GM03348 (cell line): Measurements from ENCODE around the gene SCUBE1.

Experiments used
- DNase-seq: peaks from one replicate; pipeline ENCODE4 v3.0.0; 2012; ENCODE audit warnings: low spot score

SCUBE1 gene

DNA sequence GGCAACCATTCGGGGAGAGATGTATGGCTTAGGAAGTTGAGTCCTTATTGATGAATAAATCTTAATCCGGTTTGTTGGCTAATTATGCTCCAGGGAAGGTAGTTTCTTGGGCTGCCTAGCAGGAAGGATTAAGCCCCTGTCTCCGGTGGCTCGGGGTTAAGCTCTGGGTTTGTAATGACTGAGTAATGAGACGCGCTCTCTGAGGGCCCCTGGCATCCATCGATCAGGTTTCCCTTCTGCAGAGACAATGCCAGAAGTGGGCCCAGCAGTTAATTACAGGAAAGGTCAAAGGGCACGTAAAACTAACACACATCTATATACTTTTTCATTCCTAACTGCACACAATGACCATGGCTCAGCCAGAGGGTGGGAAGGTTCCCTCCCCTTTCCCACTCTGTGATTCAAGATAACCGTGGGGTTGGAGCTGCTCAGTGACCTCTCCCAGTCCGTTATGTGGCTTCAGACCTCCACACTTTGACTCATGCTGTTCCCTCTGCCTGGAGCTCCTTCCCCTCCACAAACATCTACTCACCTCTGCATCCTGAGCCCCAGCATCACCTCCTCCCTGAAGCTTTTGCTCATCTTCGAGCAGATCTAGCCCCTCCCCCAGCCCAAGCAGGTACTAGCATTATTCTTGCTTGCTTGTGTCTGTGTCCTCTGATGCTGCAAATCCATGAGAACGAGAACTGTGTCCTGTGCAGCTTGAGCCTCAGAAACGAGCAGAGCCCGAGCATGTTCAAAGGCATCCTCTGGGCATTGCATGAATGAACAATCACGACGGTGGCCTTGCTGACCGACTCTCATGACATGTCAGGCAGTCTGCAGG lies 16.6 kb downstream of the SCUBE1 start:
- no peak for DNase-seq

DNA sequence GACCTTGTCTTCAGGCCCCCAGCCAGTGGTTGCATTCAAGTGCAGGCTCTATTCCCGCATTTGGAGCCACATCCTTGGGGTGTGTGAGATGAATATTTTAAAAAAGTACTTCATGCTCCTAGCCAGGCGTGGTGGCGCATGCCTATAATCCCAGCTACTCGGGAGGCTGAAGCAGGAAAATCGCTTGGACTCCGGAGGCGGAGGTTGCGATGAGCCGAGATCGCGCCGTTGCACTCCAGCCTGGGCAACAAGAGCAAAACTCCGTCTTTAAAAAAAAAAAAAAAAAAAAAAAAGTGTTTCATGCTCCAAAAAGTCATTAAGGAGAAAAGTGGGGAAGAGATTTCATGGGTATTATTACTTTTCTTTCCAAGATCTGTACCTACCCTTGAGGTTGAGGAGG lies 18.0 kb downstream of the SCUBE1 start:
- no peak for DNase-seq

DNA sequence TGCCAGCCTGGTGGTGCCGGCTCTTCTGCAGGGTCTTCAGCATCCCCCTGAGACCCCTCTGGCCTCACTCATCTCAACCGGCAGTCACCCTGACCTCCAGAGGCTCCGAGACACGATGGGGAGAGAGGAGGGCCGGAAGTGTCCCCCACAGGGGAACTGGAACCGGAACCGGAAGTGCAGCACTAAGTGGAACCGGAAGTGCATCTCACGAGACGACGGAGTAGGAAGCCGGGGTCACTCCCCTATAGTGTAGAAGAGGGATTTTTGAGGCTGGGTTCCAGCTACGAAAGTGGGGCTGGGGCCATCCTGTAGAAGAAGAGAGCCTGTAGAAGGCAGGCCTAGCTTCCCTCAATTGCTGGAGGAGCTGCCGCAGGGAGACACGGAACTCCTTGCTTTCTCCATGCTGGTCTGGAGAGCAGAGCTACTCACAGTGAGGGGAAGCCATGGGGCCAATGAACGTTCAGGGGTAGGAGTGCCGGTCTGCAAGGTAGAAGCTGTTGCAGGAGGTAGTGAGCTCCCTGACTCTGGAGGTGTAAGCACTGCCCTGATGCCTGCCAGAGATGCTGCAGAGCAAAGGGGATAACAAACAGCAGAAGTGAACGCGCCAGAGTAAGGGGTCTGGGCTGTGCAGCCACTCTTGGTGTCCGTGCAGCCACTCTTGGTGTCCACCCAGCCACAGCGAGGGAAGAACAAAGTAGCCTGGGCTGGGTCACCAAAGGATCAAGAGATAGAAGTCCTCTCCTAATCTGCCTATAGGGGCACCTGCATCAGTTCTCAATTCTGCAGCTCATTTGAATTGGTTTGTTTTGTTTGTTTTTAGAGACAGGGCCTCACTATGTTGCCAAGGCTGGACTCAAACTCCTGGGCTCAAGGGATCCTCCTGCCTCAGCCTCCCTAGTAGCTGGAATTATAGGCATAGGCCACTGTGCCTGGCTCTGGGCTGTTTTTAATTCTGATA lies 21.9 kb downstream of the SCUBE1 start:
- no peak for DNase-seq

DNA sequence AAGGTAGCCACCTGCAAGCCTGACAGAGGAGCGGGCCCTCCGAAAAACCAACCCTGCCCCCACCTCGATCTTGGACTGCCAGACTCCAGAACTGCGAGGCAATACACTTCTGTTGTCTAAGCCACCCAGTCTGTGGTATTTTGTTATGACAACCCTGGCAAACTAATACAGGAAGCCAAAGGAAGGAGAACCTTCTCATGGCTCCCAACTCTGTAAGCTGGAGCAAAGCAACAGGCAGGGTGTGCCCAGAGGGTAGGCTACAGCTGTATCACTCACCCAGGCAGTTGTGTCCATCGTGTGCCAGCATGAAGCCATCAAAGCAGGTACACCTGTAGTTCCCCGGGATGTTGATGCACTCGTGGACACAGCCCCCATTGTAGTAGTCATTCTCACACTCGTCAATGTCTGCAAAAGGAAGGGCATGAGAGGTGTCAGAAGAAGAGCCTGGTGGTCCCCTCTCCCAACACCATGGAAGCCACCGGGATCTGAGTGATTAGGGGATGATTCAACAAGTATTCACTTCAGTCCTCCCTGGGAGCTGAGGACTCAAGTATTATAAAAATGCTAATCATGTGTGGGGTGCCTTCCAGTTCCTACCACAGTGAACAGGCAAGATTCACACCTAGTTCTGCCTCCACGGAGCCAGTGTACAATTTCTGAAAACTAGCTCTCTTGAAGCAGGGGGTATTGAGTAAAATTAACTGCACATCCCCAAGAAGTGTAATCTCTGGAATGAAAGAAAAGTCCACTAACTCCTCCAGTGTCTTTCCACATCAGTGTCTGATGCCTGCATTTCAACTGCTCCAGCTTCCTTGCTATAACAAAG lies 23.3 kb downstream of the SCUBE1 start:
- no peak for DNase-seq

DNA sequence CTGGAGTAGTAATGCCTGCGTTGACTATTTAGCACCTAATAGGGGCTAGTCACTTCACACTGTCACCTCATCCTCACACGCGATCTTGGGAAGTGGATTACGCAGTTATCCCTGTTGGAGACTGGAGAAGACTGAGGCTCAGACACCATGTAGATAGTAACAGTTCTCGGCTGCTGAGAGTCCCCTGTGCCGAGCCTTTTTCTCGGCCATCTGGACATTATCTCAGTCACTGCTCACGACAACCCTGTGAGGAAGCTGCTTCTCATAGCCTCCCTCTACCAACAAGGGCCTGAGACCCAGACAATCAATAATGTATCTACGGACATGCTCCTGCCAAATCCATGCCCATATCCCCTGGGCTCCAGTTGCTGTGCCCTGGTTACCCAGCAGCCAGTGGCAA lies 25.9 kb downstream of the SCUBE1 start:
- DNase-seq, result no peak

DNA sequence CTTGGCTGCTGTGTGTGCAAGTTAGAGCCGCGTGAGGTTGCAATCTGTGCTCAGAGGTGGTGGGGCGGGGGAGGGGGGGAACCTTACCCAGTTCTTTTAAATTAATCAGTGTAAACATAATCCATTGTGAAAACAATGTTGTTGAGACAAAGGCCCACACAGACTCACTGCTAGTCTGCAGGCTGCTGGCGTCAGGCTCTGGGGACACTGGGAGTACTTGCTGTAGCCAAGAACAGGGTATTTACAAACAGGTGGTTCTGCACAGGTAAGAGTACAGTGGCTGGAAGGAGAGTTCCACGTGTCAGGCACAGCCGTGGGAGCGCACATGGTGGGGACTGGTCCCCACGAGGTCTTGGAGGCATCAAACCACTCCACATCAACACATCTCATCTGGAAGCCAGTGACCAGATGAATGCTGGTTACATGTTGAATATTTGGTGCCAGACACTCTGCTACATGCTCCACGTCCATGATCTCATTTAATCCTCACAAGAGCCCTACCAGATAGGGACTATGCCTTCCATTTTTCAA lies 27.4 kb downstream of the SCUBE1 start:
- no peak for DNase-seq

DNA sequence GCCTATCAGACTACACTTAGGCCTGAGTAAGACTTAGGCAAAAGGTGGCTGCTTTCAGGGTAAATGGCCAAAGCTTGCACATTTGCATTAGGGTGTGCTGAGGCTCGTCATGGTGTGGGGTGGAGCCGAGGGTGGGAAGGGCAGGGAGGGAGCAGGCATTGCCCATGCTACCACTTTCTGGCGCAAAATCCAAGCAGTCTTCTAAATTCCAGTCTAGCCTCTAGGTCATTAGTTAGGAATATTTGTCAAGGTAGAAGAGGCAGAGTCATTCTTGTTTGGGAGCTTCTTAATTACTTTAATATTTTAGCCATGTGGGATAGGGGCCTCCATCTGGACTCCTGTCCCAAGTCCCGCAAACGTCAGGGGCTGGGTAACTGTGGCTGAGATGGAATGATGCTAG lies 28.6 kb downstream of the SCUBE1 start:
- no peak for DNase-seq

DNA sequence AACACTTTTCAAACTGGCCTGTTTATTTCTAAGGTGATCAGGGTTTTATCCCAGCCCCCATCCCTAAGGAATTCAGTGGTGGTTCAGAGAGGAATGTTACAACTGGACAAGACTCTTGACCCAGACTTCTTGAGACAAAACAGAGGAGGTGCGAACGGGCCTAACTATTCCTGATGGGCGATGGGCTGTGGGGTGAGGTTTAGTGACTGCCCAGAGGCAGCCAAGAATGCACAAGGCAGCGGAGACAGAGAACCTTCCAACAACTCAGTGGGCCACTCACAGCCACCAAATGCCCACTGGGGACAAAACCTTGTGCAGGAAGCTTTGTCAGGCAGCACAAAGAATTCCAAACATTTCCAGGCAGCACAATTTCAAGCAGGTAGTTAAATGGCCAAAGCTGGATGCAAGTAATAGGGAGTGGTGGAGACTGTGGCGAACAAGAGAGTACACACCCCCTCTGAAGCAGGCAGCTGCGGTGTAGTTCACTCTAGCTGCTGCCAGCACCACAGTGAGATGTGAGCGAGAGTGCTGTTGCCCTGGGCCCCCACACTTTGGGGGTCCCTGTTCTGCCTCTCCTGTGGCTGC lies 29.2 kb downstream of the SCUBE1 start:
- DNase-seq, result no peak

DNA sequence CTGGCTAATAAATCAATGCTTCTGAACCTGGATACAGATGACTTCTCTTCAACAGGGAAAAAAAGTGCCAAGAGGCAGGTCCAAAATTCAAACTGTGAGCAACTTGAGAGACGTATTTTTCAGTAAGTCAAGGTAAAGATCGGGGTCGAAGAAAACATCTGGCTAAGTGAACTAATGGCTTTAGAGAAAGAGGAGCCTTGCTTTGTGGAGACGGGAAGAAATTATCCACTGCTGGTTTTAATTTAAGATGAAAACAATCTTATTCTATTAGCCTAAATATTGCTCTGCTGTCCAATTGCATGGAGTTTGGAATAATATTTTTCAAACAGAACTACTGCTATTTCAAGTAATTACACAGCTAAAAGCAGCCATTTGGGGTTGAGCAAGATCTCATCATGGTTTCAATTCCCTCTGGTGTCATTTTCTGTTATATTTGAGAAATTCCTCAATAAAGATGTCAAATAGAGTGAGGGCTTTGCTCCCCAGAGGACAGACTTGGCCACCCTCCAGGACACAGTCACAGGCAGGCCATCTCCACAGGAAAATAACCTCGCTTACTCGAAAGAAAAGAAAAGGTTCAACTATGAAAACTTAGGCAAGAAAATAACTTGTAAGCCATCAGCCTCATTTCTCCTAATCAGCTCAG lies 29.8 kb downstream of the SCUBE1 start:
- DNase-seq, result peak; percentile 35

DNA sequence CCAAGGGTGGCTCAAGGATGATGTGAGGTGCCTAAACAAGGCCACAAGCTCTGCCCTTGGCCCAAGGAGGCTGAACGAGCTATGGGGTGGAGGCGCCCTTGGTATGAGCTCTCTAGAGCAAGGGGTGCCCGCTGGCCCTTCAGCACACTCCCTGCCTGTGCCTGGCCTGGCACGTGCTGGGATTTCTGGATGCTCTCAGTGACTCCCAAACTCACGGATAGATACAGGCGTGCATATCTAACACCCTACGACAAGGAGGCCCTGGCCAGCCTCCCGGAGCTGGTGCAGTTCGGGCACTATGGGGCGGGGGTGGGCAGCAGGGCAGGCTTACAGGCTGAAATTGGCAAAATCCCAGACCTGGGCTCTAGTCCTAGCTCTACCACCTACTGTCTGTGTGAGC lies 30.6 kb downstream of the SCUBE1 start:
- DNase-seq, result no peak

DNA sequence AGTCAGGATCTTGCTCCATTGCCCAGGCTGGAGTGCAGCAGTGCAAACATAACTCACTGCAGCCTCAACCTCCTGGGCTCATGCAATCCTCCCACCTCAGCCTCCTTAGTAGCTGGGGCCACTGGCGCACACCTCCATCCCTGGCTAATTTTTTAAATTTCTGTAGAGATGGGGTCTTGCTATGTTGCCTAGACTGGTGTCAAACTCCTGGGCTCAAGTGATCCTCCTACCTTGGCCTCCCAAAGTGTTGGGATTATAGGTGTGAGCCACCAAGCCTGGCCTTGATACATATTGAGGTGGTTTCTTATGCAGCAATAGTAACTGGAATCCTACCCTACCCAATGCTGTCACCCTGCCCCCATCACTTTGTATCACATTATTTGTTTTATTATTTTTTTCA lies 32.4 kb downstream of the SCUBE1 start:
- no peak for DNase-seq

DNA sequence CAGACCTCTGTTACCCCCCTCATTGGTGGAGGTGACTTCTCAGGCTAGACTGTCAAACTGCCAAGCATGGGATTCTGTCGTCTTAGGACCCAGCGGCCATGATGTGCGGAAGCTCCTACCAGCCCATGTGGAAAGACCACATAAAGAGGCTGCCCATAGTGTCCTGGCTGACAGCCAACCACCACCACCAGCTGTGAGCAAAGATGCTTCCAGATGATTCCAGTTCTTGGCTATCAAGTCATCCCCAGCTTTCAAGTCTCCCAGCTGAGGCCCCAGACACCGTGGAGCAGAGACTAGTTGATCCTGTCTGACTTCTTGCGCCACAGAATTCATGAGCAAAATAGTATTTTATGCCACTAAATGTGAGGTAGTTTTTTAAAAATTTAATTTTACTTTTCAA lies 32.9 kb downstream of the SCUBE1 start:
- no peak for DNase-seq

DNA sequence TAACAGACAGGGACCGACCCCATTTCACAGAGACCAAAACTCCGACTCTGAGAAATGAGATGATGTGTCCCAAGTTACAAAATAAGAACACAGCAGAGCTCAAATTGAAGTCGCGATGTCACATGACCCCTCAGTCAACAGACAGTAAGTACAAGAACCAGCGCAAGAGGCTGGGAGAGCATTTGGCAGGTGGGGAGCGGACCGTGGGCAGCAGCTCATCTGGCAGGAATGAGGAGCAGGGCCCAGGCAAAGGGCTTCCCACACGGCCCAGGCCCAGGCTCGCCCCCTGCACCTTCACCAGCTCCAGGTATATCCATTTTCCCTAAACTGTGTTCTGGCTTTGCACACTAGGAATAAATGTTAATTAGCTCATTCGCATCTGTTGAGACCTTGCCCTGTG lies 34.3 kb downstream of the SCUBE1 start:
- DNase-seq, result no peak

DNA sequence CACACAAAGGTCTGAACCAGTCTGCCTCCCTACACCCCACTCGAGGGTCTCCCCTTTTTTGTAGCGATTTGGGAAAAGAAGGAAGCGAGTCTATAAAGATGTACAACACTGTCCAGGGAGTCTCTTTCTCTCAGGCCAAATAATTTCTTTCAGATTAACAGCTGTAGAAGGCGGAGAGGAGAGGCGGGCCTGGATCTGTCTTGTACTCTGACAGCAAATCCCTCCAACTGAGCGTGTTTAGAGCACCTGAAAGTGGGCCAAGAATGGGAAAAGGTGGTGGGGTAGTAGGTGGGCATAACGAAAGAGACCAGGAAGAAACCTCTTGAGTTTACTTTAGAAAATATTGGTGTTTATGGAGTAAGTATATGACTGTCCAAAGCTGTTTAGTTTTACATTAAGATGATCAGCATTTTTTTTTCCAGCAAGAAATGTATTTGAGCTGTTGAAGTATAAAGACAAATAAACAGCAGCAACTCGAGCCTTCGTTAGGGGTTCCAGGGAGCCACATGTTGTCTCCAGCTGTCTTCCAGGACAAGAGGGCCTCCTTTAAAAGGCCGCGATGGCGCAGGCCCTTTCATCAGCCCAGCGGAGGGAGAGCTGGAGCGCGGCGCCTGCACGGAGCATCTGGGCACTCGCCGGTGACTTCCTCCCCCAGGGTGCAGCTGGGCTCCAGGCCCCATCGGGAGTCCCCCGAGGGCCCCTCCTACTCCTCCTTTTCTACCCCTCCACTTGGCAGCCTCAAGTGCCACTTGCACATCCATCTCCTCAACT lies 34.9 kb downstream of the SCUBE1 start:
- DNase-seq, result no peak

DNA sequence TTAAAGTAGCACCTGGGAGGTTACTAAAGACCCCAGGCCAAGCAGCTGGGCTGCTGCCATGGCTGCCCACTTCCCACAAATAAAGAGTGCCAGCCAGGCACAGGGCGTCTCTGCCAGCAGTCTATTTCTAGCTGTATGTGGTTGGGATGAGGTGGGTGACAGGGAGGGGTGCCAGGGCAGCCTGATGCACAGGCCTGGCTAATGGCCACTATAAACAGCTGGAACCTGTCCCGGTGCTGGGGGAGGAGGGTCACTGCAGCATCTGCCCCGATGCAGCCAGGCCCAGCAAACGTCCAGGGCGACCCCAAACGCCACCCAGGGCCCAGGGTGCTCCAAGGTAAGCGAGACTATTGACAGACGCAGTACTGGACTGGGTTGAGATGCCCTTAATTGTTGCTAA lies 37.4 kb downstream of the SCUBE1 start:
- DNase-seq, result no peak

DNA sequence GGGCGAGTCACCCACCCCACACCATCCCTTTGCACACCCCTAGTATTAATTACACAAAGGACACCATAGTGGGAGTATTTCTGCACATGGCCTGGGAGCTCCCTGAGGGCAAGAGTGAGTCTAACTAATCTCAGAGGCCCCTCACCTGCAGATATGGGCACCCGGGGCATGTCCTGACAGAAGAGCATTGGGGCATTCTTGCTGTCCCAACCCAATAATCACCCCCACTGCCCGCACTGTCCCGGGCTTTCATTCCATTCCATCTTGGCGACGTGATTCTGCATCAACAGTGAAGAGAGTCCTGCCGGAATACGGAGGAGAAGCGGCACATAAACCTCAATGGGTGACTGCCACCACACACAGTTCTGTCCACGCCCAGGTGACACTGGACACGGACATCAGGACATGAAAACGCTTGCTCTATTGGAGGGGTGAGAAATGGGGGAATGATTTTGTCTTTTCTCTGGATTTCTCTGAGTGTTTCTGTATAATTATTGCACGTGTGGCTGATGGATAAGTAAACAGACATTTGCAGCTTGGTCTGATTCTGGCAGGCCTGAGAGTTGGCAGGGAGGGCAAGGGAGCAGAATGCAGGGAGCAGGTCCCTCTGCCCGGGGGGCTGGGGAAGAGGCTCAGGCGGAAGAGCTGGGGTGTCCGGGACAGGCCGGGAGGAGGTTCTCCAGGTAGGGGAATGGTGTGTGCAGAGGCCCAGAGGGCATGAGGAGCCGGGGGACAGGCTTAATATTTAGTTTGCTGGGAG lies 38.2 kb downstream of the SCUBE1 start:
- DNase-seq, result no peak

DNA sequence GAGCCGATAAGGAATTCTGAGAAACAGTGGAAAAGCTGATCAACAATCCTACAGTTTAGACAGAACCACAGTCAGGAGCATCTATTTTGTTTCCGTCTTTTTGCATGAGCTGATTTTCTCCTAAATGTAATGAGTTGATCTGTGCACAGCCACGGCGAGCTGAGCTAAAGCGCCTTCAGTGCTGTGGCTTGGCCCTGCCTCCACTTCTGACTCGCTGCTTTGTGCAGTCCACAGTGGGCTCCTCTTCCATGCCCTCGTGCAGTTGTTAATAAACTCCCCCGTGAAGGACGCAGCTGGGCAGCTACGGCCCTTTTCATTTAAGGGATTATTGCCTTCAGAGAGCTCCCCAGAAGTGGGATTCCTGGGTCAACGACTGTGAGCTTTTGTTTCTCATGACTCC lies 39.4 kb downstream of the SCUBE1 start:
- DNase-seq, result no peak

DNA sequence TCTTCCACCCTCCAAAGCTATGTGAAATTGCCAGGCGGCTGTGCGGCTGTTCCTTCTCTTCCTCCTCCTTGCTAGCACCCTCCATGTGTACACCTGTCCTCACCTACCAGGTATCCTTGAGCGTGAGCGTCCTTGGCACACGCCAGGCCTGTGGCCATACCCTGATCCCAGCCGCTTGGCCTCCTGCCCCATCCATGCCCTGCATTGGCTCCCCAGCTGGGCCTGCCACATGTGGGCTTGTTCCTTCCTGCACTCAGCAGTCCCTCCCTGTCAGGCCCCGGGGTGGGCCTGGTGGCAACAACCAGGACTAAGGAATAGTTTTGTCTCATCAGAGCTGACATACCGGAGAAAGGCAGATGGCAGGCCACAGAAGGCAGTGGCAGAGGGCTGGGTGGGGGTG lies 40.0 kb downstream of the SCUBE1 start:
- no peak for DNase-seq

DNA sequence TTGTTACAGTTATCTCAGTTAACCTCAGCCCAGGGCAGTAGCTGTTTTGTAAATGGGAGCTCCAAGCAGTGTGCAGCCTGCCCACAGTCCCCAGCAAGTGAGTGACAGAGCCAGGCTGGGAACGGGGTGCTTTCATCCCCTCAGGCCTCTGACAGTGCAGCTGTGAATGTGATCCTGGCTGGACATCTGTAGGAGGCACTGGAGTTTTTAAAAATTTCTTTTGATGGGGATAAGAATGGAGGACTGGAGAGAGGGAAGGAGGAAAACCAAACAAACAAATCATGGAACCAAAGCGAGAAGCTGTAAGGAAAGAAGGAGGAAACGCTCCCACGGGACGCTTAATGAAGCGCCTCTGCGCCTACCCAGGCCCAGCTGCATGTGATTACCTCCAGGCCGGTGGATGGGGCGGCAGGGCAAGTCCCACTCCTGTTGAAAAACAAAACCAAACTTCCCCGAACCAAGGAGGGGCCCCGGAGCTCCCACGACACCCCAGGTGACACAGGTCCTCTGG lies 40.6 kb downstream of the SCUBE1 start:
- no peak for DNase-seq
